ENCODE results near the gene MDH1.

- TF ChIP-seq CTCF (IDR thresholded peaks at IDR 0.05) (no peak), POLR2A (IDR thresholded peaks at IDR 0.05) (no peak)
Observed at GRCh38 chr2:63572001-63572400, 16.8 kb upstream of the MDH1 start.

All from vagina (tissue), 2 donors.